Gastrocnemius medialis (tissue), 4 donors: ENCODE measurements around the gene RRP12.

Experiments used
- POLR2A ChIP-seq, 2 donors: fragments of 450-650 bp; IDR thresholded peaks; one replicate each; pipeline ENCODE4 v1.6.1; 2017; ENCODE audit warnings: antibody characterized with exemption in 2 of 2, mild to moderate bottlenecking in 2 of 2, moderate library complexity in 2 of 2
- TF ChIP-seq, protein P1 (sequence below), 5 experiments: fragments of 450-650 bp in 3 of 5; fragments of 200-600 bp in 2 of 5; sonication (generic) in 2 of 5; IDR thresholded peaks in 4 of 5; conservative IDR thresholded peaks in 1 of 5; 1 replicate in 4 of 5; 2 replicates in 1 of 5; pipeline ENCODE4 v1.5.1; 2016 to 2019; ENCODE audit warnings: antibody characterized with exemption in 5 of 5, mild to moderate bottlenecking in 3 of 5, moderate library complexity in 3 of 5

DNA sequence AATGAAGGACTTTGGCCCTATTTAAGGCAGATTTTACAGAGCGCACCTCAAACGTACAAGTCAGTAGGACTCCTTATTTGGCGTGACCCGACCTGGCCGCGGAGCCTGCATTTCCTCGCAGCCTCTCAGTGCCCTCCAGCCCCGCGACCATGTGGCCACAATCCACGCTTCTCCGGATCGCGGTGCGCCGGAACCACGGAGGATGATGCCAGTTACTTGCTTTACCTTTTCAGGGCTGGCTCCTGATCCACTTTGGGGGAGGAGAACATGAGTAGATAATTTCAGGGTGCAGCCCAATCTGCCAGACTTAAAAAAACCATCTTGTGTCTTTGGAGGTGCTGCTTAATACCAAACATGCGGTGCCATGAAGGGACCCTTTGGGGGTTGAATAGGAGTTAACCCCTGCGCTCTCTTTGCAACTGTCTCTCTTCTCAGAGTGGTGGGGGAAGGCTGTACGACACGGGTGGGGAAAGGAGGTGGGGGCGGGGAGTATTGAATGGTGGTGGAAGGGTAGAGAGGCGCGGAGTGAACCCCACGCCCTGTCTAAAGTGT, 80.6 kb downstream of the RRP12 start:
- TF ChIP-seq, protein P1, sequence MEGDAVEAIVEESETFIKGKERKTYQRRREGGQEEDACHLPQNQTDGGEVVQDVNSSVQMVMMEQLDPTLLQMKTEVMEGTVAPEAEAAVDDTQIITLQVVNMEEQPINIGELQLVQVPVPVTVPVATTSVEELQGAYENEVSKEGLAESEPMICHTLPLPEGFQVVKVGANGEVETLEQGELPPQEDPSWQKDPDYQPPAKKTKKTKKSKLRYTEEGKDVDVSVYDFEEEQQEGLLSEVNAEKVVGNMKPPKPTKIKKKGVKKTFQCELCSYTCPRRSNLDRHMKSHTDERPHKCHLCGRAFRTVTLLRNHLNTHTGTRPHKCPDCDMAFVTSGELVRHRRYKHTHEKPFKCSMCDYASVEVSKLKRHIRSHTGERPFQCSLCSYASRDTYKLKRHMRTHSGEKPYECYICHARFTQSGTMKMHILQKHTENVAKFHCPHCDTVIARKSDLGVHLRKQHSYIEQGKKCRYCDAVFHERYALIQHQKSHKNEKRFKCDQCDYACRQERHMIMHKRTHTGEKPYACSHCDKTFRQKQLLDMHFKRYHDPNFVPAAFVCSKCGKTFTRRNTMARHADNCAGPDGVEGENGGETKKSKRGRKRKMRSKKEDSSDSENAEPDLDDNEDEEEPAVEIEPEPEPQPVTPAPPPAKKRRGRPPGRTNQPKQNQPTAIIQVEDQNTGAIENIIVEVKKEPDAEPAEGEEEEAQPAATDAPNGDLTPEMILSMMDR (IDR thresholded peaks at IDR 0.05 in 4 of 5, conservative IDR thresholded peaks at IDR 0.05 in 1 of 5), result no peak
- no peak for TF ChIP-seq POLR2A (IDR thresholded peaks at IDR 0.05)
